NCI-H460 (cell line): ENCODE data around the gene BOLL. TPM values are rescaled to one million over a fixed set of nuclear protein-coding genes. Genes with fewer than 3 reads are reported as not detected.
"Not testable (repeated sequence)": the region's sequence is repeated elsewhere in the genome, so short reads cannot be mapped to it uniquely, and the experiment has no call there.

Source experiments
- DNase-seq: peaks from one replicate; pipeline ENCODE4 v3.0.0-alpha.2; 2016; ENCODE audit warnings: low read depth; ENCODE audit errors: extremely low read depth
- total RNA-seq: library from RNA; depleted of rRNA; stranded (reverse); fragments of >200 nt; shearing (Covaris generic); gene quantifications from 2 replicates; pipeline ENCODE4 v1.2.3, GENCODE V29; 2014; rRNA removed

BOLL gene
- total RNA-seq, 1 experiment from 2014 or later: not detected

- peak; percentile 53 for DNase-seq
These were observed 77.6 kb downstream of the BOLL start for GRCh38 chr2:197707316-197708213.

- DNase-seq: no peak
These were observed 78.3 kb downstream of the BOLL start for GRCh38 chr2:197706839-197707207.

- no peak for DNase-seq
These were observed 78.9 kb downstream of the BOLL start for GRCh38 chr2:197705912-197706838.

DNA sequence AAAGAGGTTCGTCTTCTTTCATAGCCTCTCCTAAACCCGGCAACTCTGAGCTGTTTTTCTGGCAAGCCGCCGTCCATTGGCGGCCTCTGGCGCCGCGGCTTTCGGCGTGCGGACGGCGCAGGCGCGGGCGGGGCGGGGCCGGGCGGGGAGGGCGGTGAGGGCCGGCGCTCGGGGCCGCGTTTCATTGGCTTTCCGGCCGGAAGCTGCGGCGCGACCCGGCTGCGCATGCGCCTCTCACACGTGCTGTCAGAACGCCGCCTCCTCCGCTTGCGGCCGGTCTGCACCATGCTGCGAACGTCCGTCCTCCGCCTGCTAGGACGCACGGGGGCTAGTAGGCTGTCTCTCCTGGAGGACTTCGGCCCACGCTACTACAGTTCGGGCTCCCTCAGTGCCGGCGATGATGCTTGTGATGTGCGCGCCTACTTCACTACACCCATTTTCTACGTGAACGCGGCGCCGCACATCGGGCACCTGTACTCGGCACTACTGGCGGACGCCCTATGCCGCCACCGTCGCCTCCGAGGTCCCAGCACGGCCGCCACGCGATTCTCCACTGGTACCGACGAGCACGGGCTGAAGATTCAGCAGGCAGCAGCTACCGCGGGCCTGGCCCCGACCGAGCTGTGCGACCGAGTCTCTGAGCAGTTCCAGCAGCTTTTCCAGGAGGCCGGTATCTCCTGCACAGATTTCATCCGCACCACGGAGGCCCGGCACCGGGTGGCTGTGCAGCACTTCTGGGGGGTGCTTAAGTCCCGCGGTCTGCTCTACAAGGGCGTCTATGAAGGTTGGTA, 79.8 kb downstream of the BOLL start, which contains the start of gene MARS2:
Gene MARS2 (plus strand): TSS at position 249 of the 791 bp plus-strand sequence. CDS start 37 bp downstream, at position 286.
- DNase-seq: peak; percentile 92

DNA sequence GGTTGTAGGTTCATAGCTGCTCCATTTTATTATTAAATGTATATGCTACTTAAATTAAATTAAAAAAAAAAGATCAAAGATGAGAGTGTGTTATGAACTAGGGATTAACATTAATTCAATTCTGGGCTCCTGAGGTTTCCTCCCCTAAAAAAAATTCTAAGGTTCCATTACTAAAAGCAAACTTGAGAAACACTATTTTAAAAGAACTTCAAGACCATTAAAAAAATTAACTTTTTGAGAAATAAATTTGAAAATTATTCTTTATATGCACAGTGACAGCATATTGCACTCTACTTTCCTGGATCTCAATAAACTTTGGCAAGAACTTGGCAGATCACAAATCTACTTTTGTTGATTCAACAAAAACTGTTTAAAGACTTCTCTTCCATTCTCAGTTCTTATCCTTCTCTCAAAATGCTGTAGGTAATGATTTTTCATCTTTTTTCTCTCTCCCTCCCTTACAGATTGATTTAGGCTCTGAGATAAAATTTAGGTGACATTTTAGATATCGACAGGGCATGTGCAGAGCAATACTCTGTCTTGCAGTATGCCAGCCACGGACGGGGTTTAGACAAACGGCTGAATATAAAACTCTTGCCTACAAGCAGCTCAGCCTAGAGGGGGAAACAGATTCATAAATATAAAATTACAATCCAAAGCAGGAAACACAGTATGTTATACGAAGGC, 80.5 kb downstream of the BOLL start:
- DNase-seq: no peak

- DNase-seq: no peak
These were observed 84.2 kb downstream of the BOLL start for GRCh38 chr2:197700960-197701359.

DNA sequence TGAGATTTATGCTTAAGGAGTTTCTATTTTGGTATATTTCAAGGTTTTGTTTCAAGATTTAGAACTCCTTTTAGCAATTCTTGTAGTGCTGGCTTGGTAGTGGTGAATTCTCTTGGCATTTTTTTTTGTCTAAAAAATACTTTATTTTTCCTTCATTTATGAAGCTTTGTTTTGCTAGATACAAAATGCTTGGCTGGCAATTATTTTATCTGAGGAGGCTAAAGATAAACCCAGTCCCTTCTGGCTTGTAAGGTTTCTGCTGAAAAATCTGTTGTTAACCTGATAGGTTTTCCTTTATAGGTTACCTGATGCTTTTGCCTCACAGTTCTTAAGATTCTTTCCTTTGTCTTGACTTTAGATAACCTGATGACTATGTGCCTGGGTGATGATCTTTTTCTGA, 85.4 kb downstream of the BOLL start:
- DNase-seq: not testable (repeated sequence)

DNA sequence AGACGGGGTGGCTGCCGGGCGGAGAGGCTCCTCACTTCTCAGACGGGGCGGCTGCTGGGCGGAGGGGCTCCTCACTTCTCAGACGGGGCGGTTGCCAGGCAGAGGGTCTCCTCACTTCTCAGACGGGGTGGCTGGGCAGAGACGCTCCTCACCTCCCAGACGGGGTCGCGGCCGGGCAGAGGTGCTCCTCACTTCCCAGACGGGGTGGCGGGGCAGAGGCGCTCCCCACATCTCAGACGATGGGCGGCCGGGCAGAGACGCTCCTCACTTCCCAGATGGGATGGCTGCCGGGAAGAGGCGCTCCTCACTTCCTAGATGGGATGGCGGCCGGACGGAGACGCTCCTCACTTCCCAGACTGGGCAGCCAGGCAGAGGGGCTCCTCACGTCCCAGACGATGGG, 88.5 kb downstream of the BOLL start:
- not testable (repeated sequence) for DNase-seq

GRCh38 chr2:197695971-197696370, 89.1 kb downstream of the BOLL start:
- DNase-seq: not testable (repeated sequence)

- not testable (repeated sequence) for DNase-seq
These were observed 89.9 kb downstream of the BOLL start for GRCh38 chr2:197695206-197695605.

DNA sequence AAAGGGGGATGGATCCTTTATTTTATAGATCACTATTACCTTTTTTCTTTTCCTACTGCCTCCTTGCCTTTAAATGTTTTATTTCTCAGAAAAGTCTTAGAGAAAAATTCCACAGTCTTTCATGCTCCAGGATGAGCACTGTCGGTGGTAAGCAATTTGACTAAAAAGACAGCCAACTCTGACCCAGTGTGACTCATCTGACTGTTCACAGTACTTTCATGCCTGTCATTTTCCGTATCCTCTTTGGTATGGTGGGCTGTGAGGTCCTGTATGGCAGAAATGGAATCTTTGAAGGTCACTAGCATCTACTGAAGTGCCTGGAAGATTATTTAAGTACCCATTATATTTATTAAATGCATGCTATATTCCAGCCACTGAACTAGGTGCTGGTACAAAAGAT, 107.6 kb downstream of the BOLL start:
- DNase-seq: no peak

GRCh38 chr2:197677056-197677455, 108.1 kb downstream of the BOLL start:
- DNase-seq: no peak

Other genes starting within 250 kb of the BOLL start
- gene RFTN2, start 109.7 kb downstream of the BOLL start, total RNA-seq: 0.20 and 0.87 TPM in 2 replicates
- 19.3 and 24.0 TPM in 2 replicates for gene MARS2, start 80.0 kb downstream of the BOLL start, total RNA-seq
- 0.02 and 0.09 TPM in 2 replicates for gene PLCL1, start 19.3 kb upstream of the BOLL start, total RNA-seq